Measurements from ENCODE around the gene PITPNC1. TPM values are rescaled to one million over a fixed set of nuclear protein-coding genes. Genes with fewer than 3 reads are reported as not detected.
A peak's percentile ranks its signal among the peaks of the same experiment; 100 is the strongest.

Gene PITPNC1
- total and polyA plus RNA-seq, 8 donors: 9.7 to 21.9 (median 11.3) TPM

GRCh38 chr17:67364847-67365737 lies 12.0 kb upstream of the PITPNC1 start:
- H3K4me1 ChIP-seq: peaks cover 26 to 58% of the 10 kb centered on the region in 2 donors

DNA sequence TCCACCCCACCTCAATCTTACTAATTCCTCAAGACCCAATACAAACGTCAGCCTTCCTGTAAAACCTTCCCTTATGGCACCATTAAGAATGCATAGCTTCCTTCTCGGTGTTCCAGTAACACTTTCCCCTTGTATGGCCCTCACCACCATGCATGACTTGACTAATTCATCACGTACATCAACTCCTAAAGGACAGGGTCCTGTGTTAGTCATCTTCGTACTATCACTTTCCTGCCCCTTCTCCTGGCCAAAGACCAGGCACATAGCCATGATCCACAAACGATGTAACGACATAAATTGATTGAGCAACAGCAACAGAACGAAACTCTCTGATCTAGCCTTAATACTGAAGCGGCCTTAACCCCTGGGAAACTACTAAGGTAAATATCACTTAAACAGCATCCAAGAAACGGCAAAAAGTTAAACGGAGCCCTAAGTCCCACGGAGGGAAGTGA lies 11.3 kb upstream of the PITPNC1 start:
- Histone ChIP-seq H3K9me3 (no peaks in the 10 kb centered on the region), H3K4me3 (peak overlapping the region; percentile 94 to 96), H3K36me3 (peaks cover 0 to 13% of the 10 kb centered on the region in 2 donors), H3K27ac (peak overlapping the region; percentile 95), H3K4me1 (peaks cover 25 to 51% of the 10 kb centered on the region in 2 donors), H3K27me3 (no peaks in the 10 kb centered on the region)
- TF ChIP-seq CTCF (IDR thresholded peaks at IDR 0.05): no peak
- intact Hi-C loops (cut with DNase I): no loop called here
- peak in 1 of 4 donors; percentile 14 for DNase-seq
- ATAC-seq: peak; percentile 22

More at GRCh38 chr17:67364847-67365737, 12.0 kb upstream of the PITPNC1 start:
- ATAC-seq: no peak
- H3K36me3 ChIP-seq: peaks cover 0 to 19% of the 10 kb centered on the region in 2 donors
- H3K27ac ChIP-seq: peak overlapping the region; percentile 95
- TF ChIP-seq CTCF (IDR thresholded peaks at IDR 0.05): no peak
- intact Hi-C loops (cut with DNase I): no loop called here
- H3K9me3 ChIP-seq: no peaks in the 10 kb centered on the region
- DNase-seq: no peak
- no peaks in the 10 kb centered on the region for H3K27me3 ChIP-seq
- H3K4me3 ChIP-seq: peak overlapping the region; percentile 94 to 96

DNA sequence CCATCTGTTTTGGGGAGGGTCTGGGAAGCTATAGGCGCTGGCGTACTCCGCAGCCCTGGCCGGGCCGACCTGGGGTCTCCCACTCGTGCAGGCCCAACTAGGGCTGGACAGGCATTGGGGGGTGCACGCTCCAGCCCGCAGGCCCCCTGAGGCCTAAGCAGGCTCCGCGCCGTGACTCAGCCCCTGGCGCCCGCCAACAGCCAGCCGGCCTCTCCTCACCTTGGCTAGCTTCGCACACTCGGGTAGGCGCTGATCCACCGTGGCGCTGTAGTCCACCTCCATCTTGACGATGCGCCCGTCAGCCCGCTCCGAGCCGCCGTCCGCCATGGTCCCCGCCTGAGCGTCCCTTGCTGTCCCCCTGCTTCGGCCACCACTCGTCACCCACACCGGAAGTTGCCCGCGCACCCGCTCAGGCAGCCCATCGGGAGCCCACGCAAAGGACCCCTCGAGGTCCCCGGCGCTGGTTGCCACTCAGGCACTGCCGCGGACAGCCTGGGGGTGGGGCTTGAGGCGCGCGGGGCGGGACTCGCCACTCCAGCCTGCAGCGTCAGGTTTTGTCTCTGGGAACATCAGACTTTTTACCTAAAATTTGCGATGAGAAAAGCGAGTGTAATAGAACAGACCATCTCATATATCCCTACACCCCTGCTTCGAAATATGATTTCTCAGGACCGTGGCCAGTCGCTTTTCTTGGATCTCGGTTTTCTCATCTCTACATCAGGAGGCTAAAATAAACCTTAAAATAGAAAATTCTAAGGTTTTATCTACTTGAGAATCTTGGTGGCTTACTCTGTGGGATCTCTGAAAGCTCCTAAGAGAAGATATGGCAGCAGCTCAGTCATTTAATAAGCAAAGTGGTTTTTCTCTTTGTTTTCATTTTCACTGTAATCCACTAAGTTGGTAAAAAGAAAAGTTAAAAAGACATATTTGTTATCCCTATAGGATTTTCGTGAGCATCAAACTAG lies 10.6 kb upstream of the PITPNC1 start, which contains the start of gene PSMD12:
Gene PSMD12 (minus strand): TSS at position 385 of the 965 bp plus-strand sequence. CDS start 58 bp downstream, at position 327.
- peak; percentile 99 for ATAC-seq
- H3K36me3 ChIP-seq: peaks cover 0 to 7% of the 10 kb centered on the region in 2 donors
- peak; percentile 89 to 100 (median 95) for DNase-seq

DNA sequence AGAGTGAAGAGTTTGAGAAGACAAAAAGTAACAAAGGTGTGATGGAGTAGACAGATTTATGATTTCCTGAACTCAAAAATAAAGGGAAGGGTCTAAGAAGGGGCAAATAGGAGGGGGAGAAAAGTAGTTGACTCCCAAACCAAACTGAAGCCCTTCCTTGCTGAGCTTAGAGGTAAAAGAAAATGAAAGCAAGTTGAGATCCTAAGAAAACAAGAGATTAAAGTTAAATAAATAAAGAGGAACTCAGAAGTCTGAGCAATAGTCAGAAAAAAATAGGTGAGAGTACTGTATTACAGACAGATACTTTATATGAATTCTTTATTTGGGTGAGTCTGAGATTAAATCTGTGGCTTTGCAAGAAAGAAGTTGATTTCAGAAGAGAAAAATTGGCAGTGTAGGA lies 7.4 kb upstream of the PITPNC1 start:
- Histone ChIP-seq H3K4me1 (peaks cover 8 to 18% of the 10 kb centered on the region in 2 donors), H3K27me3 (no peaks in the 10 kb centered on the region), H3K9me3 (no peaks in the 10 kb centered on the region), H3K27ac (no peak overlapping the region), H3K36me3 (no peaks in the 10 kb centered on the region), H3K4me3 (no peak overlapping the region)
- DNase-seq (no peak), ATAC-seq (no peak)
- intact Hi-C loops (cut with DNase I): loop anchor here in 1 of 2 donors (10.0 kb wide), 1 partner anchor 325 kb away; no protein-coding TSS in a partner anchor
- TF ChIP-seq CTCF (IDR thresholded peaks at IDR 0.05): no peak

More for the DNA sequence above, 10.6 kb upstream of the PITPNC1 start, which contains the start of gene PSMD12:
- no peaks in the 10 kb centered on the region for H3K9me3 ChIP-seq
- peak within 1 kb of the TSS; percentile 95 for H3K27ac ChIP-seq
- peaks cover 25 to 44% of the 10 kb centered on the region in 2 donors for H3K4me1 ChIP-seq
- peak within 1 kb of the TSS; percentile 94 to 96 for H3K4me3 ChIP-seq
- no peak for TF ChIP-seq CTCF (IDR thresholded peaks at IDR 0.05)
- no peaks in the 10 kb centered on the region for H3K27me3 ChIP-seq
- intact Hi-C loops (cut with DNase I): no loop called here
